ENCODE results near the gene LRRN1. TPM values are rescaled to one million over a fixed set of nuclear protein-coding genes. Genes with fewer than 3 reads are reported as not detected.

The LRRN1 gene
- polyA plus RNA-seq (2011; rRNA removed) (not detected in 2 replicates), polyA plus RNA-seq (2017; fragmentation: RNase III; extraction: RNeasy Plus Mini Kit Qiagen cat#74134 plus additional on column Dnase treatment) (not detected in 3 replicates), polyA minus RNA-seq (2011; rRNA and poly(A)+ RNA removed) (not detected in 2 replicates)
- not detected in 2 replicates for polyA plus RNA-seq (2012; cell fraction: cytosol; rRNA removed)
- polyA plus RNA-seq (2012; cell fraction: nucleus; rRNA removed): not detected in 2 replicates

GRCh38 chr3:3799173-3800079 lies at the start of gene LRRN1:
Gene LRRN1 (plus strand): TSS chr3:3799431. CDS start chr3:3844642, 45,211 bp downstream.
- peak in 1 of 2 experiments; percentile 3 for DNase-seq (ENCODE audit: low read depth in 1 of 2, low spot score in 1 of 2)
- Histone ChIP-seq H3K9me3 (no peaks in the 10 kb centered on the region), H3K4me3 (peak within 1 kb of the TSS; percentile 44), H3K4me1 (peaks cover 6% of the 10 kb centered on the region; the same call in 1 of the 3 replicates), H3K27ac (0 out of 6 replicates have a peak within 1 kb of the TSS, but pooled peaks of 1 of the 2 experiments have one; percentile 12), H3K4me2 (peak within 1 kb of the TSS; percentile 88)
- peak; percentile 49 to 65; a peak in 5 of 6 replicates for ATAC-seq
- CTCF ChIA-PET: no interaction called here
- POLR2A ChIA-PET: no interaction called here
- 7% methylated on average over 11 of the region's 102 CpGs for WGBS (ENCODE audit: missing lambda C conversion rate)
- no peak for TF ChIP-seq RFX5 (IDR thresholded peaks at IDR 0.05)
- TF ChIP-seq MYC (IDR thresholded peaks at IDR 0.05; ENCODE audit: borderline replicate concordance, low read length): no peak
- no peak for TF ChIP-seq NFE2L2 (conservative IDR thresholded peaks at IDR 0.05; ENCODE audit: low read length)
- TF ChIP-seq ZFP36 (IDR thresholded peaks at IDR 0.05; ENCODE audit: borderline replicate concordance, partially characterized antibody): no peak
- no peak for TF ChIP-seq CBX2 (IDR thresholded peaks at IDR 0.05; ENCODE audit: borderline replicate concordance, low read depth)
- TF ChIP-seq HOXA7 (CRISPR knock-in tag; IDR thresholded peaks at IDR 0.05): no peak
- TF ChIP-seq EP300 (IDR thresholded peaks at IDR 0.05): no peak
- no peak for TF ChIP-seq HEYL (CRISPR knock-in tag; IDR thresholded peaks at IDR 0.05)
- no peak for TF ChIP-seq ESRRA (IDR thresholded peaks at IDR 0.05; ENCODE audit: borderline replicate concordance, low read length)
- TF ChIP-seq PHF8 (IDR thresholded peaks at IDR 0.05; ENCODE audit: borderline replicate concordance, low read depth): no peak
- TF ChIP-seq BHLHE40 (IDR thresholded peaks at IDR 0.05; ENCODE audit: low read depth, low read length): no peak
- TF ChIP-seq HOXB13 (CRISPR knock-in tag; IDR thresholded peaks at IDR 0.05; ENCODE audit: low read depth): no peak
- TF ChIP-seq KDM1A (IDR thresholded peaks at IDR 0.05; ENCODE audit: low read depth): no peak
- no peak for TF ChIP-seq FOSL2 (IDR thresholded peaks at IDR 0.05)
- TF ChIP-seq FOSL2 (CRISPR knock-in tag; IDR thresholded peaks at IDR 0.05): no peak
- TF ChIP-seq TP53 (CRISPR knock-in tag; IDR thresholded peaks at IDR 0.05): no peak
- FAIRE-seq: no peak

DNA sequence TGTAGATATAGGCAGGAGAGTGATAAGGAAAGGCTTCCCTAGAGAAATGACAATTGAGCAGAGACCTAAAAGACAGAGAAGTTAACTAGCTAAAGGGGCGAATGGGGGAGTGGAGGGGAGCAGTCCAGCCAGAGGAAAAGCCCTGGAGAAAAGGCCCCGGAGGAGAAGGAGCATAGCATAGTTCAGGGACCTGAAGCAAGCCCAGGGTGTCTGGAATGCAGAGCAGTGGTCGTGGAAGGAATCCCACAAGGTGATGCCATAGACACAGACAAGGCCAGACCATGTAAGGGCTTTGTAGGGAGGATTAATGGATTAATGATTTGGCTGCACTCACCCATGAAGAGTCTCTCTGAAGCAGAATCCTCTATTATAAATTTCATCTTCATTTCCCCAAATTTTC lies 45.8 kb upstream of the LRRN1 start:
- FAIRE-seq: no peak
- POLR2A ChIA-PET: no interaction called here
- no peak for ATAC-seq

More for the DNA sequence above, 45.8 kb upstream of the LRRN1 start:
- TF ChIP-seq RCOR1 (IDR thresholded peaks at IDR 0.05; ENCODE audit: low read depth, low read length) (no peak), TP53 (CRISPR knock-in tag; IDR thresholded peaks at IDR 0.05) (no peak), RAD21 (conservative IDR thresholded peaks at IDR 0.05 in 1 of 2, IDR thresholded peaks at IDR 0.05 in 1 of 2) (no peak), JUN (IDR thresholded peaks at IDR 0.05) (no peak), JUNB (IDR thresholded peaks at IDR 0.05) (no peak), GATA3 (IDR thresholded peaks at IDR 0.05; ENCODE audit: borderline replicate concordance) (no peak), PBX3 (IDR thresholded peaks at IDR 0.05) (no peak), ZFP36 (IDR thresholded peaks at IDR 0.05; ENCODE audit: borderline replicate concordance, partially characterized antibody) (no peak), FOSL2 (IDR thresholded peaks at IDR 0.05) (no peak), FOSL2 (CRISPR knock-in tag; IDR thresholded peaks at IDR 0.05) (no peak), RARB (CRISPR knock-in tag; IDR thresholded peaks at IDR 0.05) (no peak), ATOH8 (CRISPR knock-in tag; IDR thresholded peaks at IDR 0.05; ENCODE audit: low read depth) (no peak), FOXS1 (CRISPR knock-in tag; IDR thresholded peaks at IDR 0.05) (no peak), NR3C1 (IDR thresholded peaks at IDR 0.05) (no peak)
- TF ChIP-seq, protein P1, sequence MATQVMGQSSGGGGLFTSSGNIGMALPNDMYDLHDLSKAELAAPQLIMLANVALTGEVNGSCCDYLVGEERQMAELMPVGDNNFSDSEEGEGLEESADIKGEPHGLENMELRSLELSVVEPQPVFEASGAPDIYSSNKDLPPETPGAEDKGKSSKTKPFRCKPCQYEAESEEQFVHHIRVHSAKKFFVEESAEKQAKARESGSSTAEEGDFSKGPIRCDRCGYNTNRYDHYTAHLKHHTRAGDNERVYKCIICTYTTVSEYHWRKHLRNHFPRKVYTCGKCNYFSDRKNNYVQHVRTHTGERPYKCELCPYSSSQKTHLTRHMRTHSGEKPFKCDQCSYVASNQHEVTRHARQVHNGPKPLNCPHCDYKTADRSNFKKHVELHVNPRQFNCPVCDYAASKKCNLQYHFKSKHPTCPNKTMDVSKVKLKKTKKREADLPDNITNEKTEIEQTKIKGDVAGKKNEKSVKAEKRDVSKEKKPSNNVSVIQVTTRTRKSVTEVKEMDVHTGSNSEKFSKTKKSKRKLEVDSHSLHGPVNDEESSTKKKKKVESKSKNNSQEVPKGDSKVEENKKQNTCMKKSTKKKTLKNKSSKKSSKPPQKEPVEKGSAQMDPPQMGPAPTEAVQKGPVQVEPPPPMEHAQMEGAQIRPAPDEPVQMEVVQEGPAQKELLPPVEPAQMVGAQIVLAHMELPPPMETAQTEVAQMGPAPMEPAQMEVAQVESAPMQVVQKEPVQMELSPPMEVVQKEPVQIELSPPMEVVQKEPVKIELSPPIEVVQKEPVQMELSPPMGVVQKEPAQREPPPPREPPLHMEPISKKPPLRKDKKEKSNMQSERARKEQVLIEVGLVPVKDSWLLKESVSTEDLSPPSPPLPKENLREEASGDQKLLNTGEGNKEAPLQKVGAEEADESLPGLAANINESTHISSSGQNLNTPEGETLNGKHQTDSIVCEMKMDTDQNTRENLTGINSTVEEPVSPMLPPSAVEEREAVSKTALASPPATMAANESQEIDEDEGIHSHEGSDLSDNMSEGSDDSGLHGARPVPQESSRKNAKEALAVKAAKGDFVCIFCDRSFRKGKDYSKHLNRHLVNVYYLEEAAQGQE (IDR thresholded peaks at IDR 0.05): no peak
- no peak overlapping the region for H3K27ac ChIP-seq
- 0% methylated on average over 3 of the region's 3 CpGs for WGBS (ENCODE audit: missing lambda C conversion rate)
- CTCF ChIA-PET: no interaction called here
- no peak overlapping the region for H3K4me3 ChIP-seq
- no peaks in the 10 kb centered on the region for H3K9me3 ChIP-seq
- DNase-seq (ENCODE audit: low read depth in 1 of 2, low spot score in 1 of 2): no peak
- H3K4me2 ChIP-seq: no peak overlapping the region
- H3K4me1 ChIP-seq: no peaks in the 10 kb centered on the region
